Bronchial epithelial cell (primary cell): ENCODE data around the gene TMEM63C. TPM values are rescaled to one million over a fixed set of nuclear protein-coding genes. Genes with fewer than 3 reads are reported as not detected.

Experiments used
- DNase-seq: peaks from one replicate; pipeline ENCODE4 v3.0.0-alpha.2; 2010; ENCODE audit warnings: low read depth
- FAIRE-seq: peaks from 2 replicates; lab custom pipeline; 2011; peaks lifted over from hg19 to GRCh38; lab: Jason Lieb, UNC
- H3K27me3 ChIP-seq: 2 replicates; pipeline ENCODE4 v1.5.1; 2011; ENCODE audit warnings: low read length; ENCODE audit not compliant: control insufficient read depth, insufficient read depth
- H3K36me3 ChIP-seq: 2 replicates; pipeline ENCODE4 v1.5.1; 2011; ENCODE audit warnings: low read length; ENCODE audit not compliant: control insufficient read depth, insufficient read depth
- H3K4me3 ChIP-seq: 2 replicates; pipeline ENCODE4 v1.5.1; 2011; ENCODE audit warnings: mild to moderate bottlenecking, low read depth, low read length, control low read depth
- total RNA-seq: library from RNA; depleted of rRNA; stranded (reverse); fragments of >200 nt; gene quantifications from 2 replicates; pipeline ENCODE4 v1.2.1, GENCODE V29; 2014
- TF ChIP-seq, protein P1 (sequence below): IDR thresholded peaks from 2 replicates; pipeline ENCODE4 v1.5.1; 2011; ENCODE audit warnings: mild to moderate bottlenecking, moderate library complexity, low read length, control low read depth, inconsistent platforms; ENCODE audit not compliant: insufficient read depth, severe bottlenecking

TMEM63C gene, protein sequence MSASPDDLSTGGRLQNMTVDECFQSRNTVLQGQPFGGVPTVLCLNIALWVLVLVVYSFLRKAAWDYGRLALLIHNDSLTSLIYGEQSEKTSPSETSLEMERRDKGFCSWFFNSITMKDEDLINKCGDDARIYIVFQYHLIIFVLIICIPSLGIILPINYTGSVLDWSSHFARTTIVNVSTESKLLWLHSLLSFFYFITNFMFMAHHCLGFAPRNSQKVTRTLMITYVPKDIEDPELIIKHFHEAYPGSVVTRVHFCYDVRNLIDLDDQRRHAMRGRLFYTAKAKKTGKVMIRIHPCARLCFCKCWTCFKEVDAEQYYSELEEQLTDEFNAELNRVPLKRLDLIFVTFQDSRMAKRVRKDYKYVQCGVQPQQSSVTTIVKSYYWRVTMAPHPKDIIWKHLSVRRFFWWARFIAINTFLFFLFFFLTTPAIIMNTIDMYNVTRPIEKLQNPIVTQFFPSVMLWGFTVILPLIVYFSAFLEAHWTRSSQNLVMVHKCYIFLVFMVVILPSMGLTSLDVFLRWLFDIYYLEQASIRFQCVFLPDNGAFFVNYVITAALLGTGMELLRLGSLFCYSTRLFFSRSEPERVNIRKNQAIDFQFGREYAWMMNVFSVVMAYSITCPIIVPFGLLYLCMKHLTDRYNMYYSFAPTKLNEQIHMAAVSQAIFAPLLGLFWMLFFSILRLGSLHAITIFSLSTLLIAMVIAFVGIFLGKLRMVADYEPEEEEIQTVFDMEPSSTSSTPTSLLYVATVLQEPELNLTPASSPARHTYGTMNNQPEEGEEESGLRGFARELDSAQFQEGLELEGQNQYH
- total RNA-seq = 0.79 and 4.5 TPM in 2 replicates

DNA sequence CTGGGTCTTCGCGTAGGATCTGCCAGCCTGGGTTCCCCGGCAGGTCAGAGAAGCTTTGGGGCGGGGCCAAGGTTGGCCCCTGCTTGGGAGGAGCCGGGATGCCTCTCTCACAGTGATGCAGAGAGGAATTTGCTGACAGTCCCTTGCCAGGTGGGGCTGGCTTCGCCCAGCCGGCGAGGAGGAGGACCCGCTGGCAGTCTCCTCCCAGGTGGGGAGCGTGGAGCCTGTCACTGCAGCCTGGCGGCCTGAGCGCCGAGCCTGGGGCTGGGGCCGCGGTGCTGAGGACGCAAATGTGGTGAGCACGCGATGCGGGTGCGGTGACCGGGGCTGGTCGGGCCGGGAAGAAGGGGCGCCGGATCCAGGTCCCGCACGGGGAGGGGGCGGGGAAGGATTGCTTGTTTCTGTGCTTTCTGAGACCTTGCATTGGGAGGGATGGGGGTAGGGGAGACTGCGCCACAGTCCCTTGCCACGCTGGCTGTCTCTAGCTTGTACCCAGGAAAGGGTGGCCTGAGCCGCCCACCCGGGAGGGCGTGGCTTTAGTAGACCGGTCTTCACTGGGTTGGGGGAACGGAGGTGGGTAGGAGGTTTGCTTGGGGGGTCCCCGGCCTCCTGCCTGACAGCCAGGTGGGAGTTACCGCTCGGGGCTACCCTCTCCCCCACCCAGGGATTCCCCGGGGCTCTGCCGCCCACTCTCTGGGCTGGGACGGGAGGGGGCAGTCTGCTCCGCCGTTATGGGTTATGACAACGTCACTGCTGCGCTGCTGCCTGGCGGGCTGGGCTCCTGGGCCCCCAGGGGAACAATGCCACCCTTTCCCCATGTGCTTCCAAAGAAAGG, at the start of gene TMEM63C:
TSS of gene TMEM63C (plus strand) at position 196 of the 835 bp plus-strand sequence. CDS start 37,016 bp downstream, outside the sequence.
- peaks cover 2% of the 10 kb centered on the region for H3K27me3 ChIP-seq
- TF ChIP-seq, protein P1, sequence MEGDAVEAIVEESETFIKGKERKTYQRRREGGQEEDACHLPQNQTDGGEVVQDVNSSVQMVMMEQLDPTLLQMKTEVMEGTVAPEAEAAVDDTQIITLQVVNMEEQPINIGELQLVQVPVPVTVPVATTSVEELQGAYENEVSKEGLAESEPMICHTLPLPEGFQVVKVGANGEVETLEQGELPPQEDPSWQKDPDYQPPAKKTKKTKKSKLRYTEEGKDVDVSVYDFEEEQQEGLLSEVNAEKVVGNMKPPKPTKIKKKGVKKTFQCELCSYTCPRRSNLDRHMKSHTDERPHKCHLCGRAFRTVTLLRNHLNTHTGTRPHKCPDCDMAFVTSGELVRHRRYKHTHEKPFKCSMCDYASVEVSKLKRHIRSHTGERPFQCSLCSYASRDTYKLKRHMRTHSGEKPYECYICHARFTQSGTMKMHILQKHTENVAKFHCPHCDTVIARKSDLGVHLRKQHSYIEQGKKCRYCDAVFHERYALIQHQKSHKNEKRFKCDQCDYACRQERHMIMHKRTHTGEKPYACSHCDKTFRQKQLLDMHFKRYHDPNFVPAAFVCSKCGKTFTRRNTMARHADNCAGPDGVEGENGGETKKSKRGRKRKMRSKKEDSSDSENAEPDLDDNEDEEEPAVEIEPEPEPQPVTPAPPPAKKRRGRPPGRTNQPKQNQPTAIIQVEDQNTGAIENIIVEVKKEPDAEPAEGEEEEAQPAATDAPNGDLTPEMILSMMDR = peak; percentile 15
- DNase-seq = peak; percentile 72
- peak within 1 kb of the TSS; percentile 67 for H3K4me3 ChIP-seq
- no peak for FAIRE-seq
- no peaks in the 10 kb centered on the region for H3K36me3 ChIP-seq

DNA sequence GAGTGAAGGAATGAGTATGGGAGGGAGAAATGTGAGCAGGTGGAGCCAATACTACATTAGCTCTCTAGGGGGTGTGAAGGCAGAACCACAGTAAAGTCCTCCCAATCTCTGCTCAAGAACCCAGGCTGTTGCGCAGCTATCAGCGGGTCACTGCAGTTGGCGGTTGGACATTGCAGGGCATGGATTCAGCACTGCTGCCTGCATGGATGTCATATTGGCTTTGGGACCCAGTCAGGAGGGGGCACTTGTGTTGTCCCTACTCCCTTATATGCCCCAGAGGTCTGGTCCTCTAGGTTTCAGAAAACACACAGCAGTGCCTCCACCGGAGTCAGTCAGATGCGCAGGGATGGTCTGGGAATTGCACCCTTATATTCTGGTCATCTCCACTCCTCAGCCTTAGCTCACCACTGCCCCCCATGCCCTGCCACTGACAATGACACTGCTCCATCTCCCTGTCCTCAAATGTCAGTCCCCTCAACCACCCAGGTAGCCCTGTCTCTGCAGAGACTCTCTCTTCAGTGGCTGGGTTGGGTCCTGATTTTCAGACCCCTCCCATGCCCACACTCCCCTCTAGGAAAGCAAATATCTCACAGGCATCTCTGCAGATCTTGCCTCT, 49.6 kb upstream of the TMEM63C start:
- TF ChIP-seq, protein P1 = no peak

DNA sequence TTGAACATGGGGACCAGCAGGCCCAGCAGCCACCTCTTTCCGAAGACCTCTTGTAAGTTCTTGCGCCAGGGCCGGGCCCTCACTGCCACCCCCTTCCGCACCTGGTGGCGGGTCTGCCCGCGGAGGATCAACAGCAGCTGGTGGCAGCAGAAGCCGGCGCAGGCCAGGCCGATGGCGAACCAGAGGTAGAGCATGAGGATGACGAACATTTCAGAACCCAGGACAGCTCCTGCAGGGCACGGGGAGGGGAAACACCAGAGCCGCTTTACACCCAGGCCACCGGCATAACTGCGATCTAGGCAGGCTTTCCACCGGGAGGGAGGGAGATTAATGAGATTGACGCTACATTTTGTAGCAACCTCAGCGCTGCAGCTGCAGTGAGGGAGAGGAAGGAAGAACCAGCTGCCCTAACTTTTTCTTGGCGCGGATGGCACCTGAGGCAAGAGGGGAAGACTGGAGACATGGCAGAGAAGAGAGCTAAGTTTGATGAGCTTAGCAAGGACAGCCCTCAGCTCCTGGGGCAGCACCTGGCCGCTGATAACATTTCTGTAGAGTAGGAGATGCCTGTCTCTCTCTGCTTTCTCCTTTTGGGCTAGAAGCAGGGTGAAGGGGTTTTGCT, 47.8 kb upstream of the TMEM63C start:
- DNase-seq (peak; percentile 58), FAIRE-seq (no peak)
- Histone ChIP-seq H3K27me3 (peaks cover 12% of the 10 kb centered on the region), H3K36me3 (no peaks in the 10 kb centered on the region), H3K4me3 (no peak overlapping the region)
- TF ChIP-seq, protein P1 = no peak

More for the DNA sequence above, 49.6 kb upstream of the TMEM63C start:
- H3K36me3 ChIP-seq = no peaks in the 10 kb centered on the region
- FAIRE-seq = no peak
- no peak overlapping the region for H3K4me3 ChIP-seq
- DNase-seq = no peak
- peaks cover 10% of the 10 kb centered on the region for H3K27me3 ChIP-seq

DNA sequence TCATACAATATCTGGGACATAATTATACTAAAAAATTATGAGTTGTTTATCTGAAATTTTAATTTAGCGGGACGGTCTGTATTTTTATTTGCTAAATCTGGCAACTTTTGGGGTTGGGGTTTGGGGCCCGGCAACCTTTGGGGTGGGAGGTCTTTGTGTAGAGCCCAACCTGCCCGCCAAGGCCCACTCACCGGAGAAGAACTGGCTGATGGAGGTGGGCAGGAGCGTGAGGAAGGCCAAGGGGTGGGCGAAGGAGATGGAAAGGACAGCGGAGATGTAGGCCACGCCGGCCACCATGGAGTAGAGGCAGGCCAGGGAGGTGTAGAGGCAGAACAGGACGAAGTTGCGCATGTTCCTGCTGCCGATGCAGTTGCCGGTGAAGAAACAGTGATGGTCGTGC, 42.6 kb upstream of the TMEM63C start:
- TF ChIP-seq, protein P1 = no peak
- FAIRE-seq (no peak), DNase-seq (no peak)
- Histone ChIP-seq H3K27me3 (peaks cover 43% of the 10 kb centered on the region), H3K36me3 (no peaks in the 10 kb centered on the region), H3K4me3 (no peak overlapping the region)
